IMR-90 (cell line): Measurements from ENCODE around the gene IL17A. TPM values are rescaled to one million over a fixed set of nuclear protein-coding genes. Genes with fewer than 3 reads are reported as not detected.

Experiments used
- SMC3 ChIP-seq: fragments of 150-350 bp; IDR thresholded peaks from 2 replicates; pipeline ENCODE4 v1.6.1; 2016; ENCODE audit warnings: low read depth, mild to moderate bottlenecking, antibody characterized with exemption, low read length, moderate library complexity
- polyA plus RNA-seq, 3 experiments: library from polyadenylated mRNA; depleted of rRNA; stranded (reverse); fragments of >200 nt; gene quantifications; 2 replicates each; pipeline ENCODE4 v1.2.3, GENCODE V29; 2012; ENCODE audit warnings: low replicate concordance in 1 of 3
- total RNA-seq: library from RNA; depleted of rRNA; stranded (reverse); fragments of >200 nt; gene quantifications from 2 replicates; pipeline ENCODE4 v1.2.3, GENCODE V29; 2012
- TF ChIP-seq, protein P1 (sequence below): conservative IDR thresholded peaks from 2 replicates; pipeline ENCODE4 v1.5.1; 2012; ENCODE audit warnings: mild to moderate bottlenecking, low read depth, low read length, improper control_type of control experiment

Gene IL17A
- total and polyA plus RNA-seq, 2 of the 4 experiments (the other 2 are of a cell fraction) = not detected

DNA sequence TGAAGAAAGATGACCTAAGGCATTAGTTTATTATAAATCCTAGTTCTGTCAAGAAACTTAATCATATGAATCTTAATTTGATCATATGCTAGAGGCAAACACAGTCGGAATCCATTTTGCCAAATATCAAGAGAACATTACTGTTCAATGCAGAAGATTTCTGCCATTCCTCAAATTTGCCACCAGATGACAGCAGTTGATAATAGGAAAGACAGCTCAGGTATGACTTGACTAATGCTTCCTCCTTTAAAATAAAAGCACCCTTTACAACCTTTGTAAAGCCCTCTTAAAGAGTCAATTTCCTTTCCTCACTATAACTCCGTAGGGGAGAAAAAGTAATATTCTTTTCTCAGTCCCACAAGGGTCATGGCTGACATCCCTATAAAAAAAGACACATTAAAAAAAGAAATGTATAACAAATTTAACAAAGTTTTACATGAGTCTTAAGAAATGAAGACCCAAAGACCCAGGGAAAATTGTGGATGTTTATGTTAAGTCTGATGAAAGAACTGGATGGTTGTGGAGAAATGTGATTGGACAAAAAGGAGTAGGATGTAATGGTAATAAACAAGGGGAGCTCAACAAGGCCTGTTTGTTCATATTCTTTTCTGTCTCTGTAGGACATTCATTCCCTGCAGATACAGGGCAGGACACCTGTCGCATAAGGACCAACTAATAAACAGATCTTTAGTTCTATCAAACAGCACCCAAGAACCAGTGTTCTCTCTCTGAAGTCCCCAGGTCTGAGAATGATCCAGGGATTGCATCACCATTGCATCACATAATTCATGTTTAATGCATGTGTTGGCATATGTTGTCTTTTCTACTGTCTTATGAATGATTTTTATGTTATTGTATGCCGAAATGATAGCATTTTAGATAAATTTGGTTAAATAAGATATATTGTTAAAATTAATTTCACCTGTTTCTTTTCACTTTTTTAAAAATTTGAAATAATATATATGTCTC, 23.0 kb upstream of the IL17A start (continued):
- TF ChIP-seq, protein P1, sequence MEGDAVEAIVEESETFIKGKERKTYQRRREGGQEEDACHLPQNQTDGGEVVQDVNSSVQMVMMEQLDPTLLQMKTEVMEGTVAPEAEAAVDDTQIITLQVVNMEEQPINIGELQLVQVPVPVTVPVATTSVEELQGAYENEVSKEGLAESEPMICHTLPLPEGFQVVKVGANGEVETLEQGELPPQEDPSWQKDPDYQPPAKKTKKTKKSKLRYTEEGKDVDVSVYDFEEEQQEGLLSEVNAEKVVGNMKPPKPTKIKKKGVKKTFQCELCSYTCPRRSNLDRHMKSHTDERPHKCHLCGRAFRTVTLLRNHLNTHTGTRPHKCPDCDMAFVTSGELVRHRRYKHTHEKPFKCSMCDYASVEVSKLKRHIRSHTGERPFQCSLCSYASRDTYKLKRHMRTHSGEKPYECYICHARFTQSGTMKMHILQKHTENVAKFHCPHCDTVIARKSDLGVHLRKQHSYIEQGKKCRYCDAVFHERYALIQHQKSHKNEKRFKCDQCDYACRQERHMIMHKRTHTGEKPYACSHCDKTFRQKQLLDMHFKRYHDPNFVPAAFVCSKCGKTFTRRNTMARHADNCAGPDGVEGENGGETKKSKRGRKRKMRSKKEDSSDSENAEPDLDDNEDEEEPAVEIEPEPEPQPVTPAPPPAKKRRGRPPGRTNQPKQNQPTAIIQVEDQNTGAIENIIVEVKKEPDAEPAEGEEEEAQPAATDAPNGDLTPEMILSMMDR = peak; percentile 72
- TF ChIP-seq SMC3 = peak; percentile 57
